K562 (cell line): ENCODE results near the gene TET2. TPM values are rescaled to one million over a fixed set of nuclear protein-coding genes. Genes with fewer than 3 reads are reported as not detected.

Source experiments
- ATAC-seq: fragments of 200-7000 bp; cut with Tn5 transposase; 3 replicates; pipeline ENCODE4 v1.9.1; 2020; ENCODE audit warnings: moderate library complexity
- BruUV-seq: library from RNA; stranded (reverse); fragments of 400-500 nt; replicated peaks from 2 replicates; lab custom pipeline; 2021; lab: Mats Ljungman, UMichigan
- CTCF ChIA-PET: fragments of 300-600 bp; formaldehyde crosslinking; extraction: SDS; loops from one replicate; lab custom pipeline; 2021; ENCODE audit warnings: low intra/inter-chr PET ratio; lab: Yijun Ruan, JAX
- POLR2A ChIA-PET: fragments of 300-600, 350-650 bp; sonication (Branson Sonifier 250); formaldehyde crosslinking; extraction: SDS; loops from one replicate; lab custom pipeline; 2021; ENCODE audit warnings: antibody characterized with exemption, inconsistent platforms; lab: Yijun Ruan, JAX
- DNase-seq, 4 experiments: peaks; one replicate each; pipeline versions ENCODE4 v3.0.0 to v3.0.0-alpha.2; 2011 to 2018; ENCODE audit warnings: low spot score in 3 of 4, mixed read lengths in 3 of 4; ENCODE audit errors: extremely low read depth in 1 of 4
- FAIRE-seq: peaks from 2 replicates; lab custom pipeline; 2011; peaks lifted over from hg19 to GRCh38; lab: Jason Lieb, UNC
- H2AFZ ChIP-seq: 2 replicates; pipeline ENCODE4 v1.6.0; 2011; ENCODE audit warnings: low read depth, low read length, control low read depth, inconsistent platforms
- H3K27ac ChIP-seq: fragments of 200-600 bp; 3 replicates; pipeline ENCODE4 v1.8.0; 2011; ENCODE audit warnings: low read depth, mild to moderate bottlenecking, control low read depth, inconsistent platforms, low read length, moderate library complexity, mixed read lengths; ENCODE audit errors: extremely low read depth
- H3K27me3 ChIP-seq, 2 experiments: fragments of 300-600 bp in 1 of 2; 2 replicates in 1 of 2; 3 replicates in 1 of 2; pipeline versions ENCODE4 v1.6.0 to v1.8.0; 2011; ENCODE audit warnings: inconsistent platforms in 2 of 2, low read length in 2 of 2, mild to moderate bottlenecking in 1 of 2, mixed read lengths in 1 of 2, moderate library complexity in 1 of 2; ENCODE audit not compliant: control insufficient read depth in 2 of 2, insufficient read depth in 2 of 2
- H3K36me3 ChIP-seq: fragments of 300-600 bp; 3 replicates; pipeline ENCODE4 v1.8.0; 2011; ENCODE audit warnings: mild to moderate bottlenecking, low read length, inconsistent platforms; ENCODE audit not compliant: control insufficient read depth, insufficient read depth
- H3K4me1 ChIP-seq, 2 experiments: fragments of 200-600 bp in 1 of 2; replicated peaks in 1 of 2; 2 replicates in 1 of 2; 3 replicates in 1 of 2; pipeline versions ENCODE4 v1.5.1 to v1.8.0; 2011; ENCODE audit warnings: inconsistent platforms in 2 of 2, low read length in 2 of 2, mild to moderate bottlenecking in 1 of 2, mixed read lengths in 1 of 2, moderate library complexity in 1 of 2; ENCODE audit not compliant: control insufficient read depth in 2 of 2, insufficient read depth in 2 of 2
- H3K4me2 ChIP-seq: 2 replicates; pipeline ENCODE4 v1.6.1; 2011; ENCODE audit warnings: low read length, control low read depth, inconsistent platforms, mixed read lengths; ENCODE audit not compliant: insufficient read depth
- H3K4me3 ChIP-seq: fragments of 200-600 bp; sonication (generic), shearing (Covaris generic); 2 replicates; pipeline ENCODE4 v1.5.1; 2016; ENCODE audit warnings: control low read depth, inconsistent platforms
- H3K79me2 ChIP-seq: fragments of 200-600 bp; 3 replicates; pipeline ENCODE4 v1.8.0; 2011; ENCODE audit warnings: low read length, inconsistent platforms; ENCODE audit not compliant: control insufficient read depth, insufficient read depth
- H3K9ac ChIP-seq, 2 experiments: 2 replicates each; pipeline versions ENCODE4 v1.6.0 to v1.6.1; 2011; ENCODE audit warnings: low read depth in 2 of 2, low read length in 2 of 2, control low read depth in 1 of 2, inconsistent platforms in 1 of 2, mild to moderate bottlenecking in 1 of 2, mixed read lengths in 1 of 2; ENCODE audit not compliant: insufficient read depth in 1 of 2
- H3K9me1 ChIP-seq: one replicate; pipeline ENCODE4 v1.6.0; 2011; ENCODE audit warnings: inconsistent platforms, mild to moderate bottlenecking, low read length, moderate library complexity; ENCODE audit not compliant: control insufficient read depth, insufficient read depth
- H3K9me3 ChIP-seq: replicated peaks from 2 replicates; pipeline ENCODE4 v1.5.1; 2011; ENCODE audit warnings: low read depth, low read length, inconsistent platforms; ENCODE audit not compliant: control insufficient read depth, insufficient read depth
- H4K20me1 ChIP-seq: replicated peaks from 2 replicates; pipeline ENCODE4 v1.6.1; 2011; ENCODE audit warnings: low read length, inconsistent platforms, mixed read lengths; ENCODE audit not compliant: control insufficient read depth, insufficient read depth
- E2F8 ChIP-seq: fragments of 450-650 bp; IDR thresholded peaks from 2 replicates; pipeline ENCODE4 v1.7.1; 2018; ENCODE audit warnings: mild to moderate bottlenecking, low read depth; ENCODE audit not compliant: partially characterized antibody
- ESRRA ChIP-seq: fragments of 450-650 bp; IDR thresholded peaks from 2 replicates; pipeline ENCODE4 v1.6.1; 2014; ENCODE audit warnings: low read depth, mild to moderate bottlenecking, moderate library complexity, borderline replicate concordance
- GABPA ChIP-seq: fragments of 200-800 bp; sonication (Bioruptor generic); conservative IDR thresholded peaks from 2 replicates; pipeline ENCODE4 v1.6.1; 2016; ENCODE audit warnings: low read depth, missing genetic modification characterization, missing compliant biosample characterization
- HNRNPH1 ChIP-seq: fragments of 200-400 bp; formaldehyde crosslinking; optimal IDR thresholded peaks from 2 replicates; pipeline ENCODE3; 2017; ENCODE audit warnings: low read depth, mild to moderate bottlenecking, low read length, moderate library complexity
- IRF1 ChIP-seq: sonication (generic); formaldehyde crosslinking; IDR thresholded peaks from 2 replicates; pipeline ENCODE4 v1.8.0; 2022; ENCODE audit warnings: missing genetic modification reagents, mild to moderate bottlenecking, borderline replicate concordance
- KLF1 ChIP-seq: fragments of 450-650 bp; IDR thresholded peaks from 2 replicates; pipeline ENCODE4 v1.6.1; 2016; ENCODE audit warnings: missing genetic modification characterization, missing compliant biosample characterization
- KLF16 ChIP-seq: IDR thresholded peaks from 2 replicates; pipeline ENCODE4 v1.6.1; 2016; ENCODE audit warnings: antibody characterized with exemption
- MEF2A ChIP-seq: IDR thresholded peaks from 2 replicates; pipeline ENCODE4 v1.6.1; 2011; ENCODE audit warnings: low read depth, mild to moderate bottlenecking, low read length, moderate library complexity; ENCODE audit not compliant: control insufficient read depth
- NFATC3 ChIP-seq: fragments of 450-650 bp; IDR thresholded peaks from 2 replicates; pipeline ENCODE4 v1.6.1; 2017; ENCODE audit warnings: mild to moderate bottlenecking
- TBP ChIP-seq: optimal IDR thresholded peaks from 2 replicates; pipeline ENCODE3; 2011; ENCODE audit warnings: low read depth, low read length, improper control_type of control experiment
- ZKSCAN1 ChIP-seq: fragments of 150-350 bp; IDR thresholded peaks from 2 replicates; pipeline ENCODE4 v1.6.1; 2016; ENCODE audit warnings: low read depth, low read length
- WGBS: fragments of 100-300 bp; shearing (Covaris generic); methylation state at CpG from one replicate; pipeline ENCODE4 v1.1.6; 2016; ENCODE audit warnings: low coverage, mixed read lengths; ENCODE audit not compliant: insufficient coverage; ENCODE audit errors: missing lambda C conversion rate; 5-methylcytosine and 5-hydroxymethylcytosine counted together
- in situ Hi-C: fragments of 300-500 bp; cut with MboI; formaldehyde crosslinking; loops from 4 replicates; pipeline ENCODE4 v1.15.0; 2018; ENCODE audit warnings: inconsistent platforms, mixed read lengths
- intact Hi-C: fragments of 100-400 bp; cut with micrococcal nuclease; formaldehyde crosslinking; loops from 2 replicates; pipeline ENCODE4 v1.14.2; 2022
- polyA plus RNA-seq, 8 experiments: library from polyadenylated mRNA; depleted of rRNA in 4 of 8; stranded (reverse) in 5 of 8; unstranded in 3 of 8; fragments of >200 nt; fragmentation: Nextera tagmentation in 2 of 8; fragmentation: Illumina TruSeq in 1 of 8; extraction: Ambion mirVana in 2 of 8; extraction: Trizol in 1 of 8; gene quantifications; 2 replicates each; pipeline versions ENCODE4 v1.2.1 to v1.2.3, GENCODE V29; 2011 to 2014; ENCODE audit warnings: inconsistent platforms in 1 of 8, missing spikeins in 1 of 8
- total RNA-seq, 7 experiments: library from RNA; depleted of rRNA in 6 of 7; stranded (reverse); fragments of >200 nt in 6 of 7; fragmentation: Illumina TruSeq in 2 of 7; extraction: Trizol in 2 of 7; gene quantifications; 2 replicates each; pipeline versions ENCODE4 v1.2.1 to v1.2.3, GENCODE V29; 2011 to 2021; ENCODE audit warnings: low replicate concordance in 1 of 7

Gene TET2
- total and polyA plus RNA-seq, 9 of the 15 experiments (the other 6 are each of a cell fraction or from before 2014, with no cell fraction given) = 0.80 to 11.1 (median 4.9) TPM

- no peak overlapping the region for H3K27ac ChIP-seq
- whole genome bisulfite sequencing = 94% methylated on average over 1 of the region's 1 CpG
- no peak overlapping the region for H3K9ac ChIP-seq
- TF ChIP-seq E2F8 (no peak), ESRRA (no peak), TBP (no peak), HNRNPH1 (no peak), KLF16 (no peak), MEF2A (no peak), ZKSCAN1 (no peak), IRF1 (CRISPR knock-in tag) (no peak), GABPA (tag) (no peak), KLF1 (tag) (no peak), NFATC3 (no peak)
- no peaks in the 10 kb centered on the region for H4K20me1 ChIP-seq
- no peaks in the 10 kb centered on the region for H3K9me3 ChIP-seq
- ChIA-PET CTCF (no interaction called here), POLR2A (no interaction called here)
- ATAC-seq = no peak
- no peak overlapping the region for H2AFZ ChIP-seq
- no peaks in the 10 kb centered on the region for H3K79me2 ChIP-seq
- no peaks in the 10 kb centered on the region for H3K9me1 ChIP-seq
- in situ Hi-C loops (no loop called here), intact Hi-C loops (no loop called here)
- H3K36me3 ChIP-seq = no peaks in the 10 kb centered on the region
- no peak for DNase-seq
- no peak overlapping the region for H3K4me3 ChIP-seq
- no peak overlapping the region for H3K4me2 ChIP-seq
- H3K27me3 ChIP-seq = no peaks in the 10 kb centered on the region
- no peak for FAIRE-seq
- H3K4me1 ChIP-seq = no peaks in the 10 kb centered on the region; a peak in 1 of 5 replicates
- BruUV-seq = no TSS peak
Observed at GRCh38 chr4:105210916-105211315, 64.2 kb downstream of the TET2 start.
